HPDE6-E6E7 (cell line): Measurements from ENCODE around the gene CFTR.

Source experiments
- DNase-seq: peaks from one replicate; pipeline ENCODE4 v3.0.0; 2011; ENCODE audit warnings: missing footprints; ENCODE audit errors: extremely low spot score

CFTR gene

DNA sequence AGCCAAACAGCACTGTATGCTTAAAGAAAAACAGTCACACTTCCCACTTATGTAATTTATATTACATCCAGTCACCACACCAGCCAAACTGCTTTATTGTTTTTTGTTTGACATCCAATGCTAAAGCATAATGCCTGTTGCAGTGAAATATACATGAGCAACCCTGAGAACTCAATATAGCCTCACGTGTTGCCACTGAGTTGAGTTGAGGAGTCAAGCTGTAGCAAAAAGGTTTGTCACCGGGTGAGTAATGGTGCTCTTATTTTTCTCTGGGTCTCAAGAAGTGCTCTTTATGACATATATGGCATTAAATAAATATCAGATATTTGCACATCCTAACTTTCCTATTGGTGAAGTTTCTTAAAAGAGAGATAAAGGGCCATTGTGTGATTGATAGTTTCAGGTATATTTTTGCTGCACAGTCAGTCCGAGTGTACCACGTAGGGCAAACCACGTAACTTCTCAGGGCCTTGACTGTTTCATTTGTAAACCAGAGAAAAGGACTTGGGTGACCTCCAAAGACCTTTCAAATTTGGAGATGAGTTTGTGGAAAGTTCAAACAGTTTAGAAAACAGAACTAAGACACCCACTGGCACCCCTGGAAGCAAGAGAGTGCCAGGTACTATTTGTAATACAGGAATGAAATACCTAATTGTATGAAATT is 168.5 kb downstream of the CFTR start:
- DNase-seq, result no peak

DNA sequence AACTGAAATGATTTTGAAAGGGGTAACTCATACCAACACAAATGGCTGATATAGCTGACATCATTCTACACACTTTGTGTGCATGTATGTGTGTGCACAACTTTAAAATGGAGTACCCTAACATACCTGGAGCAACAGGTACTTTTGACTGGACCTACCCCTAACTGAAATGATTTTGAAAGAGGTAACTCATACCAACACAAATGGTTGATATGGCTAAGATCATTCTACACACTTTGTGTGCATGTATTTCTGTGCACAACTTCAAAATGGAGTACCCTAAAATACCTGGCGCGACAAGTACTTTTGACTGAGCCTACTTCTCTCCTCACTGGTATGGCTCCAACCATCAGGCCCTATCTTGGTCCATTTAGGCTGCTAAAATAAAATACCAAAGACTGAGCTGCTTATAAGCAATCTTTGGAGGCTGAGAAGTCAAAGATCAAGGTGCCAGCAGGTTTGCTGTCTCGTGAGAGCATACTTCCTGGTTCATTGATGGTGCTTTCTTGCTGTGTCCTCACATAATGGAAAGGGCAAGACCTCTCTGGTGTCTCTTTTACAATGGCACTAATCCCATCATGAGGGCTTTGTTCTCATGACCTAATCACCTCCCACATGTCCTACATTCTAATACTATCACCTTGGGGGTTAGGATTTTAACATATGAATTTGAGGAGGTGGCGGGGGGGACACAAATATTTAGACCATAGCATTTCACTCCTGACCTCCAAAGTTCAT is 173.3 kb downstream of the CFTR start:
- no peak for DNase-seq

DNA sequence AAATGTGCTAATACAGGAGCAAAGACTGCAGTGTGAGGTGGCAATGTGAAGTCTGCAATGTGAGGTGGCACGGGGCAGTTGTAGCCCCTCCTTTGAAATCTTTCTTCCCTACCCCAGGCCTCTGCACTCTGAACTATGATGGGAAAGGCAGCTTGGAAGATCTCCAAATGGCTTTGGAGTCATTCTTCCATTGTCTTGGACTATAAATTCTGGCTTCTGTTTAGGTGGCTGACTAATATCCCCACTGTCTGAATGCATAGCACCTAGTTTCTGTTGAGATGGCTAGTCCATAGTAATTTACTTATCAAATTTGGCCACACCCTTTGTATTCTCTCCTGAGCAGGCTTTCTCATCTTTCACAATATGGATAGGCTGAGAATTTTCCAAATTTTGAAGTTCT is 175.0 kb downstream of the CFTR start:
- no peak for DNase-seq

DNA sequence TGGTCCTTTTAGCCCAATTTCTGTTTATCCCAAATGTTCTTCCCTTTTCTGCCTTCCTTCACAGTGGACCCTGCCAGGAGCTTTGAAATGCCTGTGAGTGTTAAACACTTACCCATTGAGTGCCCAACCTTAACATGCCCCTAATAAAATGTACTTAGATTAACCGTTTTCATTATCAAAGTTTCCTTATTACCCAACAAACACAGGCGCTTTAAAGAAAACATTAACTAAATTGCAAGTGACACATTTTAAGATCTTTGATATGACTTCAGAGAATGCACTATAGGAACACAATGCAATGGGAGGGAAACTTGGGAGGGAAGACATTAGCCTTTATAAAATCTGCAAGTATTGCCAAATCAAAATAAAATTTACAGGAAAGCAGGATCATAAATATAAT is 177.0 kb downstream of the CFTR start:
- DNase-seq, result no peak

DNA sequence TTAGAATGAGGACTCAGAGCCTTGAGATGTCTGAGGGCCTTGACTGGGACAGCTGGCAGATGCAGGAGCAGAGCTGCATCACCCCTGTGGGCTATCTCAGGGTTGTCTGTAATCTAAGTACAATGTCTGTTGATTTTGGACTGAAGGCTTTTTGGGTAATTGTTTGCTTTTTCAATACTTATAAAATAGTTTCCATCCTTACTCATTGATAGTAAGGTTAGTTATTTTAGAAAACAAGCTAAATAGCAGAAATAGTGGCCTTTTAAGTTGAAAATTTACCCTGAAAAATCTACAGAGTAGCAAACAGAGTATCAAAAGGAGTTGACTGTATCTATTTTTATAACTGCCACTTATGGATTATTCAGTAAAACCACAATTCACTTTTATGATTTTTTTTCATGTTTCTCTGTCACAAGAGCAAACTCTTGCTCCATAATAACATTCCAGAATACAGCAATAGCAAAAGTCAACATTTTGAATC is 179.7 kb downstream of the CFTR start:
- no peak for DNase-seq

DNA sequence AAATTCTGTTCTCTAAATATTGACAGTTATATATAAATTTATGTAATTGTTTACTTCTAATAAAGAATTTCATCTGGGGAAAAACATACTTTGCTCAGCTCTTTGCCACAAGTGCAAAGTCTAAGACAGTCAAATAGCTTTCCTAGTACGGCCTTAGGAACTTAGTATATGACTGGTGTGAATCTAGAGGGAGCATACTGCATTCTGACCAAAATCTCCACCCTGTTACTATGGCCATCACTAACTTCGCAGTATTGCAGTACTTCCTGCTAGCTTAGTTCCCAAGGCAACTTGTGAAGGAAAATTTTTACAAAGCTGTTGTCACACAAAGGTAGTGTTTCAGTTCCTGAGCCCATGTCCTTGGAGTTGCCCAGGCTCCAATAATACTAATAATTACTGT is 181.5 kb downstream of the CFTR start:
- no peak for DNase-seq

DNA sequence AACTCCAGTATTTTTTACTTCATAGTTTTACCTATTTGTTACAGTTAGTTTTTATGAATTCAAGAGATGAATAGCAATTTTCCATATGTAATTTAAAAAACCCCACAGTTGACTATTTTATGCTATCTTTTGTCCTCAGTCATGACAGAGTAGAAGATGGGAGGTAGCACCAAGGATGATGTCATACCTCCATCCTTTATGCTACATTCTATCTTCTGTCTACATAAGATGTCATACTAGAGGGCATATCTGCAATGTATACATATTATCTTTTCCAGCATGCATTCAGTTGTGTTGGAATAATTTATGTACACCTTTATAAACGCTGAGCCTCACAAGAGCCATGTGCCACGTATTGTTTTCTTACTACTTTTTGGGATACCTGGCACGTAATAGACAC is 184.2 kb downstream of the CFTR start:
- DNase-seq, result no peak

DNA sequence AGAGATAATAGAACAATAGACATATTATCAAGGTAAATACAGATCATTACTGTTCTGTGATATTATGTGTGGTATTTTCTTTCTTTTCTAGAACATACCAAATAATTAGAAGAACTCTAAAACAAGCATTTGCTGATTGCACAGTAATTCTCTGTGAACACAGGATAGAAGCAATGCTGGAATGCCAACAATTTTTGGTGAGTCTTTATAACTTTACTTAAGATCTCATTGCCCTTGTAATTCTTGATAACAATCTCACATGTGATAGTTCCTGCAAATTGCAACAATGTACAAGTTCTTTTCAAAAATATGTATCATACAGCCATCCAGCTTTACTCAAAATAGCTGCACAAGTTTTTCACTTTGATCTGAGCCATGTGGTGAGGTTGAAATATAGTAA is 185.5 kb downstream of the CFTR start:
- DNase-seq, result no peak

DNA sequence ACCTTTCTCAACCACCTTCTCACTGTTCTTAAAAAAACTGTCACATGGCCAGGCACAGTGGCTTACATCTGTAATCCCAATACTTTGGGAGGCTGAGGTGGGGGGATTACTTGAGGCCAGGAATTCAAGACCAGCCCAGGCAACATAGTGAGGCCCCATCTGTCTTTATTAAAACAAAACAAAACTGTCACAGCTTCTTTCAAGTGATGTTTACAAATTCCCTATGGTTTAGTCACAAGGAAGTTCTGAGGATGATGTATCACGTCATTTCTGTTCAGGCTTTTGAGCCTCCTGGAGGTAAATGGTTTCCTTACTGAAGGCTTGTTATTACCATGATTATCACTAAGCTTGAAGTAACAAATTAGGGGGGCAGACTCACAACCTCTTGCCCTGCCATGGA is 186.2 kb downstream of the CFTR start:
- peak; percentile 46 for DNase-seq

DNA sequence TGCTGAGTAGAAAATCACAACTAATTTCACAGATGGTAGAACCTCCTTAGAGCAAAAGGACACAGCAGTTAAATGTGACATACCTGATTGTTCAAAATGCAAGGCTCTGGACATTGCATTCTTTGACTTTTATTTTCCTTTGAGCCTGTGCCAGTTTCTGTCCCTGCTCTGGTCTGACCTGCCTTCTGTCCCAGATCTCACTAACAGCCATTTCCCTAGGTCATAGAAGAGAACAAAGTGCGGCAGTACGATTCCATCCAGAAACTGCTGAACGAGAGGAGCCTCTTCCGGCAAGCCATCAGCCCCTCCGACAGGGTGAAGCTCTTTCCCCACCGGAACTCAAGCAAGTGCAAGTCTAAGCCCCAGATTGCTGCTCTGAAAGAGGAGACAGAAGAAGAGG is 186.9 kb downstream of the CFTR start:
- DNase-seq, result no peak

DNA sequence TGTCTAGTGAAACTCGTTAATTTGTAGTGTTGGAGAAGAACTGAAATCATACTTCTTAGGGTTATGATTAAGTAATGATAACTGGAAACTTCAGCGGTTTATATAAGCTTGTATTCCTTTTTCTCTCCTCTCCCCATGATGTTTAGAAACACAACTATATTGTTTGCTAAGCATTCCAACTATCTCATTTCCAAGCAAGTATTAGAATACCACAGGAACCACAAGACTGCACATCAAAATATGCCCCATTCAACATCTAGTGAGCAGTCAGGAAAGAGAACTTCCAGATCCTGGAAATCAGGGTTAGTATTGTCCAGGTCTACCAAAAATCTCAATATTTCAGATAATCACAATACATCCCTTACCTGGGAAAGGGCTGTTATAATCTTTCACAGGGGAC is 187.6 kb downstream of the CFTR start:
- DNase-seq, result no peak

DNA sequence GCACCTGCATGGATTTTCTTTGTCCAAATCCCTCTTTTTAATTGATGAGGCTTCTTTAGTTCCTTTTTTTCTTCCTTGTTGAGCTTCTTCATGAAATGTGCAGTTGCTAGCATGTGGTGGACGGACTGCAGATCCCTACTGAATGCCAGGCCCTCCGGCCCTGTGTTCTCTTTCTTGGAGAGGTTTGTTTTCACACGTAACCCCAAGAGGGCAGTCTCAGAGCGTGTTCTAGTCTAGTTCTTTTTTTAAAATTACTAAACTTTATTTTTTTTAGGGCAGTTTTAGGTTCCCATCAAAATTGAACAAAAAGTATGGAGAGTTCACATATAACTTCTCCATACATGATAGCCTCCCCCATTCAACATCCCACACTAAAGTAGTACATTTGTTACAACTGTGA is 190.0 kb downstream of the CFTR start:
- no peak for DNase-seq

DNA sequence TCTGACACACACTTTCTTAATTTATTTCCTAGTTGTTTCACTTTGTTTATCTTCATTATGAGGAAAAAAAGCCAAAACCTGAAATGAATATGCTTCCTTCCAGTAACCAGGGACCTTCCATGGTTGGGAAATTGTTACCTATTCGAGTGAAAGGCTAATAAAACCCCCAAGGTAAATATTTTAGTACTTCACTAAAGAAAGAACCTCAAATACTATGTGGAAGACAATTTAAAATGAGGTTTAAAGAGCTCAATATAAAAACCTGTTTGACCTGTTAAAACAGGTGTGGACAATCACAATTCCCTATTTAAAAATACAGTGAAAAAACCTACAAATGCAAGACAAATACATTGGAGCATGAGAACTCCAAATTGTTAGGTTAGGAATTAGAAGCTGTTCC is 192.6 kb downstream of the CFTR start:
- DNase-seq, result no peak

DNA sequence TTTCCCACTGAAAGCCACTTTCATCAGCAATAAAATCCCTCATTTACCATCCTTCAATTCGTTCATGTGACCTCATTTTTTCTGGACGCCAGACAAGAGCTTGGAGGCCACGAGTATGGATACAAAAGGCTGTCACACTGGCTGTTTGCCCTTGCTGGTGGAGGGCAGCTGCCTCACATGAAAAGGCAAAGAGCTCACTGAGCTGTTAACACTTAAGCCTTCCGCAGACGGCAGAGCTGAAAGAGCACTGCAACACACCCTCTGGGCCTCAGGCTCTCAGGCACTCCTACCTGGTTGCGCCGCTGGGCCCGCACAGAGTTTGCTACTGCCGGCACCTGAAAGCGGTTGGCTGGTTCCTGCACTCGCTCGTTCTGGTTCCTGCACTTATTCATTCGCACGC is 193.5 kb downstream of the CFTR start:
- DNase-seq, result no peak

DNA sequence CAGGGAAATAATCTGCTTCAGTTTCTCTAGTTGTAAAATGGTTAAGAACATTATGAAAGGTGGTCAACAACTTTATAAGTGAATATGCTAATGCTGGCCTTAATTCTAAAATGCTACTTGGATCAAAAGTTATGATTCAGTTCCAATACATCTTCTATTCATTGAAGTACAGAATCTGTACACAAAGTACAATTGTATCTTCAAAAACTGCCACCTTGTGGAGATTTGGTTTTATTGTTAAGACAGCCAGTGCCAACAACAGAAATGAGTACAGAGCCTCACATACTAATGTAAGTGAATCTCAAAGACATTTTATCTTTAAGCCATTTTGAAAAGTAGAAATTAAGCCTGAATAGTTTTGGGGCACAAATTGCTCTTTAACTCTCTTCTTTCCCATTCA is 194.0 kb downstream of the CFTR start:
- DNase-seq, result no peak

DNA sequence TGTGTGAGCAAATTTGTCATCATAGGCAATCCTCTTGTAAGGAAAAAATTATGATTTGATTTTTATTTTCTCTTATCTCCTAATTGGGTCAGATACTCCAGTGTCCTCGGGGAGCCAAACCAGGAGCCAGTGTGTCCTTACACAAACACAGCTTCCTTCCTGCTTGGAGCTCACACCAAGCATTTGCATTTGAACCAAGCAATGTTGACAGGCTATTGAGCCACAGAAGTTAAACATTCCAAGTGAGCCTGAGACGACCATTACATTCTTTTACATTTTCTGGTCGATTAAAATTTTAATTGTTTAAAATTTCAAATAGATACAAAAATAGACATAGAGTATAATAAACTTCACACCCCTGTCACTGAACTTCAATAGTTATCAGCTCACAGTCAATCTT is 194.8 kb downstream of the CFTR start:
- DNase-seq, result no peak

DNA sequence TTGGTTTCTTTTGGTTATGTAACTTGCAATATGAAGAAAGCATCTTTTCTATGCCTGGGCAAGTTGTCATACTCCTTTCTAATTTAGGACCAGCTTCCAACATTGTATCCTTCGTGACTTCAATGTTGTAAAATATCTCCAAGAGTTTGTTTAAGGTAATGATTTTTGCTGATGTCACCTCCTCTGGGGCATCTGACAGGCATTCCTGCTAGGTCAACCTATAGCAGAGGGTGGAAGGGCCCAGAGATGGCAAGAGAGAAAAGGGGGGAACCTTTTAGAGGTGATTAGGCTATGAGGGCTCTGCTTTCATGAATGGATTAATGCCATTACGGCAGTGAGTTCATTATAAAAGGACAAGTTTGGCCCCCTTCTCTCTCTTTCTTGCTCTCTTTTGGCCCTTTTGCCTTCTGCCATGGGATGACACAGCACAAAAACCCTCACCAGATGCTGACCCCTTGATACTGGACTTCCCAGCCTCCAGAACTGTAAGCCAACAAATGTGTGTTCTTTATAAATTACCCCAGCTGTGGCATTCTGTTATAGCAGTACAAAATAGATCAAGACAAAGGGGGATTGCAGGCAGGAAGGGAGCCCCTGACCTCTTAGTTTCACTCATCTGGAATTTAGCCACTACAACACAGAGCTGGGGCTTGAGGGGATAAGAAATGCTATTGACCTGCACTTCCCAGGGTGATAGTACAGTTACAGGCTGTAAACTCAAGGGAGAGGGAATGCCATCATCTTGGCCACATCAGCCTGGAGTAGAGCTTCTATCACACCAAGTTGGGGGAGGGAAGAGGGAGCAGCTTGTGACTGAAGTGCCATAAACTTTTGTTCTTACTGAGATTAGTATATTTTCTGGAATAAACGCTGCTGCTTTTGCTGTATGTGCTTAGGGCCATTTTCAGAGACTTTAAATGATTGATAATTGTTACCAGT is 195.9 kb downstream of the CFTR start:
- DNase-seq, result no peak

DNA sequence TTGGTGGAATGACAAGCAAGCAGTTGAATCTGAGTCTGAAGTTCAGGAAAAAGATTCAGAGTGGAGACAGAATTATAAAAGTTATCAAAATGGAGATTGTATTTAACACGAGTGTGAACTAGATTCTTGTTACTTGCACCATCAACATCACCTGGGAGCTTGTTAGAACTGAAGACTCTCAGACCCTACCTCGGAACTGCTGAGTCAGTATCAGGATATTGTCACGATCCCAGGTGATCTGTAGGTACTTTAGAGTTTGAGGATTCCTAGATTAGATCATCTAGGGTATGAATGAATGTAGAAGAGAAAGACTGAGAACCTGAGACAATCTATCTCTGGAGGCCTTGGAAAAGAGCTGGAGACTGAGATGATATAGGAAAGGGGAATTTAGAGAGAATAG is 199.3 kb downstream of the CFTR start:
- no peak for DNase-seq

DNA sequence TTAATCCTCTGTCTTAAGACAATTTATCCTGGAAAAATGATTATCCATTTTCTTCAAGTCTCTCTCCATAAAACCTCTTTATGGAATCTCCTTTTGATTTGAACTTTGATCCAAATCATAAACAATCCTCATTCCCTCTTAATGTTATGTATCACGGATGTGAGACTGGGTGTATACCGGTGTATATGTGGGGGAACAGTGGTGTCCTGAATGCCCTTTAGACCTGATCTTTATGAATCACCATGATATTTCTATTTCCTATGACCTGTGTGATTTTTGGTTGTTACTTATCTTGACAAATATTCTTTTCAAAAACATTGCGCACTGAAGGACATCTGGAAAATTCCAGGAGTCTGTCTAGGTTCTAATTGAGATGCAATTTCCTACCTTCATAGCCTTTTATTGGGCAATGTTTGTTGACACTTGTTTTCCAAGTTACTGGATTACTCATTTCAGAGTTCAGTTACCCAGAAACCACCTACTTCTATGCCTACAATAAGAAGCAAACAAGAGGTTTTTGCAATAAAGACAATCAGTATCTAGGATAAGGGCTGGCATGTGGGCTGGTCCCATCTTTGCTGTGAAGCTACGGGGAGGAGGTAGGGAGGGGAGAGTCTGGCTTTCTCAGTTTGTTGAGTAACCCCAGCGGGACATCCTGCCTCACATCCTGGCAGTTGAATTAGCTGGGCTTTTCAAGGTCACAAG is 203.0 kb downstream of the CFTR start:
- DNase-seq, result peak; percentile 33

DNA sequence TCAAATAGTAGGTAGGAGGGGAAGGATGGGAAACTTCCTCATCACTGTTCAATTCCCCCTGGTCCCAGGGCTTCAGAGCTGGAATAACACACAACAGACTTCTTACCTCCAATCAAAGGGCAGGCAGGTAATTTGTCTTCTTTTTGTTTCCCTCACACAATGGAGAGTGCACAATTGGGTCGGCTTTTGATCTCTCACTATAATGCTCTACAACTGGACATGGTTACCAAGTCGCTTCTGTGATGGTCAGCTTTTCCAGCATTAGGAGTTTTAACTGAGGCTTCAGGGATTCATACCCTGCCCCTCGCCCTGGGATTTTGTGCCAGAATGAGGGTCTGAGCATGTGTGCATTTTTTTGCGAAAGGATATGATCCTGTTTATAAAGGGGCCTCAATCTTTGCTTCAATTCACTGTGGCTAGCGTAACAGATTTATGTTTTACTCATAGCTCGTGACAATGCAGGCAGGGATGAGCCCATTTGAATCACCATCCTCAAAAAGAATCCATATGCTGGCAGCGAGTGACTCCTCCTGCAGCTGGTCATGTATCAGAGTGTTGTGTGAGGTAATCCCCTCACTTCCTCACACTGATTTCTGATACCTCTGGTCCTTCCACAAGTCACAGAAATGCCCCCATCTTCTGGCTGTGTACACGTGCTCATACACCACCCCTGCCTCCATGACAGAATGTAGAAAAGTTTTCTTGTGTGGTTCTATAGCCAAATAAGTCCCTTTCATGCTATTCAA is 203.8 kb downstream of the CFTR start:
- DNase-seq, result no peak

DNA sequence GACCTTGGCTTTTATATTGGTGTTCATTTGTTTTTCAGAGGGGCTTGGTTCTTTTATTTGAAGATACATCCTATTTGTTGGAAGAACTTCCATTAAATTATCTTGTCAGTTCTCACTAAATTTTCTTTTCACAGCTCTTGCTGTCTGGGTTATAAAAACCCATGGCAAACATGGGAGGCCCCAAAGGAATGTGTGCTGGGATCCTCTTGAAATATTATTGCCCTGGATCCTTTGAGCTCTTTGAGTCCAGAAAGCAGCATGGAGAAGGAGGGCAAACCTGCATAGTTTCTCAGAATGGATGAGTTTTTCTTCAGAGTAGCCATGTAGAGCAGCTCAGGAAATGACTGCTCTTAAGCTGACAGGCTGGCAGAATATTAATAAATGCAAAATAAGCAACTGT is 206.0 kb downstream of the CFTR start:
- no peak for DNase-seq
